ENCODE measurements around the gene GALNS. TPM values are rescaled to one million over a fixed set of nuclear protein-coding genes. Genes with fewer than 3 reads are reported as not detected.
"Not testable (repeated sequence)": the region's sequence is repeated elsewhere in the genome, so short reads cannot be mapped to it uniquely, and the experiment has no call there.

Gene GALNS
- total RNA-seq, 2 donors from 2014 or later, result 17.1 to 19.0 TPM

GRCh38 chr16:88825146-88825545 lies 31.6 kb downstream of the GALNS start:
- ATAC-seq (no peak), DNase-seq (no peak)
- intact Hi-C loops (cut with DNase I), result no loop called here

DNA sequence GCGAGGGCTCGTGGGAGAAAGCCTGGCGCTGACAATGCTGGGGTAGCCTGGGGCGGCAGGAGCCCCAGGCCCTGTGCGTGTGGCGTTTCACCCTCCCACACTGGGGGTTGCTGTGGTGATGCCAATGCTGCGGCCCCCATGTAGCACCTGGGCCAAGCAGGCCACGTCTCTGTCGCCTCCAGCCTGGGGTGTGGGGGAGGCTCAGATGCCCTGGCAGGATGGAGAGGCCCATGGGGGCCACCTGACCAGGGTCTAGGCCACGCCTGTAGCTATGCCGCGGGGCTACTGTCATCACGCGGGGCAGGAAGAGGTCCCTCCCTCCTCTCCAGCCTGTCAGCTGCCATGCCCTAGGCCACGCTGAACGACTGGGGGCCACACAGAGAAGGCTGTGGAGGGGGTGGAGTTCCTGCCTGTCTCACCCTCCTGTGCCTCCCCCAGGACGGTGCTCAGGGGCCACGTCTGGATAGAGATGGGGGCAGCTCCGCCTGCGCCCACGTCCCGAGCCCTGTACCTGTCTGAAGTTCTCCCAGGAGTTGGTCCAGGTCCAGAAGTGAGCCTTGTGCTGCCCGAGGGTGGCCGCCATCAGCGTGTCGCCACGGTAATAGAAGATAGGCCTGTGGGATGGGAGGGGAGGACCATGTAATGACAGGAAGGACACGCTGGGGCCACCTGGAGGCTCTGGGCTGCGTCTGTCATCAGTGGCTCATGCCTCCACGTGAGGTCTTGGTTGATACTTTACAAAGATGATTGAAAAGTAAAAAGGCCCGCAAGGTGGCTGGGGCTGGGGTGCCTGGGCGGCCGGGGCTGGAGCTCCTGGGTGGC lies 32.3 kb downstream of the GALNS start:
- intact Hi-C loops (cut with DNase I), result no loop called here
- DNase-seq, result no peak
- no peak for ATAC-seq

- ATAC-seq; intact Hi-C loops (cut with DNase I); DNase-seq: not testable (repeated sequence)
These were observed 33.1 kb downstream of the GALNS start for GRCh38 chr16:88823646-88824045.

DNA sequence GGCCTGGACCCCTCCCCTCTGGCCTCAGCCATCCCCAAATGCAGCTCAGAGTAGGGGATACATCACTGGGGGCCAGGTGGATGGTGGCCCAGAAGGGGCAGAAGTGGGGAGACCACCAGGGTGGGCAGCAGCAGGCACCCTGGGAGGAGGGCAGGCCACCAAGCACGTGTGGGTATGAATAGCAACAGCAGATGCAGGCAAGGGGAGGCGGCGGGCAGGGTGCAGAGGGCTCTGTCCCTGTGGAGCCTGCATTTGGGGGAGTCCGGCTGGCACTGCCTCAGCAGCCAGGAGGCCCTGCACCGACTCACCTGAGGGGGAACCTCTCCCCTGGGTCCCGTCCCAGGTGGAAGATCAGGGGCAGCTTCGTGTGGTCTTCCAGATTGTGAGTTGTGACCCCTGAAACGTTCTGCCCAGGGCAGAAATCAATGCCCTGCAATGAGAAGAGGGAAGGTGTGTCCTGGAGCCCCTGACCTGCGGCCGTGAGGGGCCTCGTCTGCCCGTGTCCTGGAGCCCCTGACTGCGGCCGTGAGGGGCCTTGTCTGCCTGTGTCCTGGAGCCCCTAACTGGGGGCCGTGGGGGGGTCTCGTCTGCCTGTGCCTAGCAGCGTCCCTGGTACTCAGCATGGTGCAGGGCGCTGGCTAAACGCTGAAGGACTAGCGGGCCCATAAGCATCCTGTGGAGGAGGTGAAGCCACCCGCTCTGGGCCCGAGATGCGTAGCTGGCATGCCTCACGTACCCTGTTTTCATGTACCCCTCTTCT lies 34.3 kb downstream of the GALNS start:
- intact Hi-C loops (cut with DNase I), result no loop called here
- ATAC-seq (no peak), DNase-seq (no peak)

DNA sequence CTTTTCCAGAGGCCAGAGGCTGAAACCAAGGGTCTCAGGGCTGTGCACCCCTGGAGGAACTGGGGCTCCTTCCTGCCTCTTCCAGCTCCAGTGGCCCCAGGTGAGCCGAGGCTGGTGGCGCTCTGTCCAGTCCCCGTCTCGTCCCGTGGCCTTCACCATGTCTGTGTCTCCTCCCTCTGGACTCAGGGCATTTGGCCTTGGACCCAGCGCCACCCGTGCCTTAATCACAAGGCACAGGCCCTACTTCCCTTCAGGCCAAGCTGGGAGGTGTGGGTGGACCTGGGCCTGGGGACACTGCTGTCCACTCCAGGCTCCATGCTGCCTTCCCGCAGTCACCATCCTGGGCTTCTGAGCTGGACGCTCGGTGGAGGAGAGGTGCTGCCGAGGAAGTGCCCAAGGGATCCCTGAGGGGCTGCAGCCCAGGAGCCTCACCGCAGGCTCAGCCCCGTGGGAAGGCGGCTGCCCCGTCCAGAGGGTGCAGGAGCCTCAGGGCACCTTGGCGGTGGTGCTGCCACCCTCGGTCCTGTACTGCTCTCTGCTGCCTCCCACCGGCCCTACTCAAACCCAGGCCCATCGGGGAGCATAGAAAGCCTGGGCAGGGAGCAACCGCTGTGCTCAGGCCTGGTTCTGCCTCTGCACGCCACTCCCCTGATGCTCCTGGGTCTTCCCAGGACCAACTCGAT lies 35.4 kb downstream of the GALNS start:
- no peak for ATAC-seq
- no peak for DNase-seq
- intact Hi-C loops (cut with DNase I), result no loop called here

DNA sequence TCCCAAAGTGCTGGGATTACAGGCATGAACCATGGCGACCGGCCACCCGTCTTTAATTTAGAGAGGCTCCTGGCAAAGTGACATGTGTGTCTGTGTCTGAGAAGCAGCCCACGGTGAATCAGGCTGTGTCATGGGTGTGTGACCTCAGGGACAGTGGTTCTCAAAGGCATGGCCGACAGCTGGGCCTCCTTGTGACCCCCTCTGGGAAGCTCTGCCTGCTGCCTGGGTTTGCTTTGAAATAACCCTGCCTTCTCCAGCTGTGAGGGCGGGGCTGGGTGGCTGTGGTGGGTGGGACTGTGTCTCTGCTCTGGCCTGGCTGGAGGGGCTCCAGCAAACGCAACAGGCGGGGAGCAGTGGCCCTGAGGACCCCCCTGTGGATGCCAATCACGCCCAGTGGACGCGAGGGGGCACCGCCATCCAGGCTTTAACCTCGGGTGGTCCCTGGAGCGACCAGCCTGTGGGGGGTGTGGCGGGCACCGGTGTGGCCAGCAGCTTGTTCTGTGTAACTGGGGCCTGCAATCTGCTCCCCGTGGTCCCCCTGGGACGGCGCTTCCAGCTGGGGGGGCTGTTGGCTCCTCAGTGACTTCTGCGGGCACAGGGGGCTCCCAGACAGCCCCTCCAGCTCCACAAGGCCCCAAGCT lies 36.2 kb downstream of the GALNS start:
- DNase-seq, result no peak
- no peak for ATAC-seq
- intact Hi-C loops (cut with DNase I), result no loop called here

DNA sequence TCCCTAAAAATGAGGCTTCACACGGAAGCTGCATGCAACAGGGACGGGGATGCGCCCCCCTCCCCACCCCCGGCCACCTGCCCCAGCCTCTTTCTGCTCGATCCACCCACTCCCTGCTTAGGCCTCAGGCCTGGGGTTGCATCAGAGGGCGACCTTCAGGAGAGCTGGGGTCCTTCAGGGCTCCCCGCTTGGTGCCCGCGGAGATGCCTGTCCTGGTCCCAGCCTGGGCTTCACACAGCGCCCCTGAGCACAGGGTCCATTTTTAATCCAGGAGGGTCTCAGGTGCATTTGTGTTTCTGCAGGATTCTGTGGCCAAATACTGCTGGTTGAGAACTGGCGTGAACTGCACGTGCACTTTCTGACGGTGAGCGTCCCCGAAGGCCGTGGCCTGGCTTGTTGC lies 37.6 kb downstream of the GALNS start:
- DNase-seq (no peak), ATAC-seq (no peak)
- intact Hi-C loops (cut with DNase I), result loop anchor here (10.0 kb wide), 2 partner anchors 346 to 396 kb away; partner anchors contain the start of gene ZNF778 (in 1 of the 2)

DNA sequence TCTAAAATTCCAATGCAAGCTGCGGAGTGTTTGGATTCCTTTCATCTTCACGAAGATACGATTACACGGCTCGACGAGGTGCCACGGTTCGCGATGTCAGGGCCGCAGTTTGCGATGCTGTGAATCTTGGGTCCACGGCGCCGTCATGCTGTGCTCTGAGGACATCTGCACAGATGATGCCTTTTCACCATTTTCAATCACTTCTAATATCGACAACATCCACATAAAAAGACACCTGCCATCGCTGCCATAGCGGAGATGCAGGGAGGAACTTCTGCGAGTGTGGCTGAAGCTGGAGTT lies 38.2 kb downstream of the GALNS start:
- no peak for DNase-seq
- no peak for ATAC-seq
- intact Hi-C loops (cut with DNase I), result loop anchor here (10.0 kb wide), 2 partner anchors 346 to 396 kb away; partner anchors contain the start of gene ZNF778 (in 1 of the 2)

- intact Hi-C loops (cut with DNase I), result loop anchor here (2.0 to 10.0 kb wide), 3 partner anchors 347 to 397 kb away; partner anchors contain the start of gene ZNF778 (in 1 of the 2)
- no peak for ATAC-seq
- DNase-seq, result no peak
These were observed 38.8 kb downstream of the GALNS start for GRCh38 chr16:88817785-88818574.

- no peak for ATAC-seq
- intact Hi-C loops (cut with DNase I), result loop anchor here (2.0 to 10.0 kb wide), 3 partner anchors 348 to 398 kb away; partner anchors contain the start of gene ZNF778 (in 1 of the 2)
- DNase-seq, result no peak
These were observed 39.8 kb downstream of the GALNS start for GRCh38 chr16:88816736-88817535.

DNA sequence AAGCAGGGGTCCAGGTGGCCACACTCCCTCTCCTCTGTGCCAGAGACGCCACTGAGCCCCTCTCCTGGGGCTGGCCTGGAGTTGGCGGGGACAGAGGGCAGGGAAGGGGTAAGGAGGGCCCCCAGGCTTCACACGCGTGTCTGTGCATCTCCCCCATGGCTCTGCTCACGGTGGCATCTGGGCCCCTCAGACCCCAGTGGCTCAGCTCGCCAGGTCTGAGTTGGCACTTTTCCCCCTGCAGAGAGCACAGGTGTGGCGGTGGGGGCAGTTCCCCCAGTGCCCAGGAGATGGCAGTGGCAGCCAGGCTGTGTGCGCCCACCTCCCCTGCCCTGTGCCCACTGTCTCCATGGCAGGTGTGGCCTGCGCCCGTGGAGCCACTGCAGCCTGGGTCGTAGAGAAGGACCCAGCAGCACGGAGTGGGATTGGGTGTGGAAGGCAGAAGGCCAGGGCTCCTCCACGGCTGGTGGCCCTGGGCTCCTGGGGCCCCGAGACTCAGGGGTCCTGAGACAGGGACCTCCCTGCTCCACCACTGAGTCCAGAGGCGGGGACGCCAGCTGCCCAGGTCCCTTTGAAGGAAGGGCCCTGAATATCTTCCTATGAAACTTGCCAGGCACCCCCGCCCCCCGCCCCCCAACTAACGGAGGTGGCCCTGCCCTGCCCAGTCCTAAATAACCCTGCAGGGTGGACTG lies 40.7 kb downstream of the GALNS start:
- DNase-seq (peak; percentile 45), ATAC-seq (no peak)
- intact Hi-C loops (cut with DNase I), result loop anchor here (2.0 to 10.0 kb wide), 3 partner anchors 349 to 399 kb away; partner anchors contain the start of gene ZNF778 (in 1 of the 2)

DNA sequence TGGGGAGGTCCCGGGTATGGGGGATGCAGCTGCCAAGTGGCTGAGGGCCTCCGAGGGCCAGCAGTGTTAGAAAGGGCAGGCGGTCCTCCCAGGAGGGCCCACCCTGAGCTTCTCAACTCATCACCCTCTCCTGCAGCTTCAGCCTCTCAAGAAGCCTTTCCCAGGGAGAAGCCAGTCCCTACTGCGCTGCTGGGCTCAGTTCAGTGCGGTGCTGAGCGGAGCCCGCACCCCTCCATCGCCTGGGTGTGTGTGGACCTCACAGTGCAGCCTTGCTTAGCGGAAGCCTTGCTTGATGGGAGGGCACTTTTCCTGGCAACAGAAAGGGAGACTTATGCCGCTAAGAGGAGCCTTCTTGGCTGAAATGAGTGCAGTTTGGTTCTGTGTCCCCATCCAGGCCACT lies 41.5 kb downstream of the GALNS start:
- intact Hi-C loops (cut with DNase I), result loop anchor here (10.0 kb wide), 2 partner anchors 350 to 400 kb away; partner anchors contain the start of gene ZNF778 (in 1 of the 2)
- DNase-seq, result no peak
- no peak for ATAC-seq

- no peak for DNase-seq
- ATAC-seq, result no peak
- intact Hi-C loops (cut with DNase I), result loop anchor here (10.0 kb wide), 2 partner anchors 351 to 401 kb away; partner anchors contain the start of gene ZNF778 (in 1 of the 2)
These were observed 42.6 kb downstream of the GALNS start for GRCh38 chr16:88814144-88814502.

DNA sequence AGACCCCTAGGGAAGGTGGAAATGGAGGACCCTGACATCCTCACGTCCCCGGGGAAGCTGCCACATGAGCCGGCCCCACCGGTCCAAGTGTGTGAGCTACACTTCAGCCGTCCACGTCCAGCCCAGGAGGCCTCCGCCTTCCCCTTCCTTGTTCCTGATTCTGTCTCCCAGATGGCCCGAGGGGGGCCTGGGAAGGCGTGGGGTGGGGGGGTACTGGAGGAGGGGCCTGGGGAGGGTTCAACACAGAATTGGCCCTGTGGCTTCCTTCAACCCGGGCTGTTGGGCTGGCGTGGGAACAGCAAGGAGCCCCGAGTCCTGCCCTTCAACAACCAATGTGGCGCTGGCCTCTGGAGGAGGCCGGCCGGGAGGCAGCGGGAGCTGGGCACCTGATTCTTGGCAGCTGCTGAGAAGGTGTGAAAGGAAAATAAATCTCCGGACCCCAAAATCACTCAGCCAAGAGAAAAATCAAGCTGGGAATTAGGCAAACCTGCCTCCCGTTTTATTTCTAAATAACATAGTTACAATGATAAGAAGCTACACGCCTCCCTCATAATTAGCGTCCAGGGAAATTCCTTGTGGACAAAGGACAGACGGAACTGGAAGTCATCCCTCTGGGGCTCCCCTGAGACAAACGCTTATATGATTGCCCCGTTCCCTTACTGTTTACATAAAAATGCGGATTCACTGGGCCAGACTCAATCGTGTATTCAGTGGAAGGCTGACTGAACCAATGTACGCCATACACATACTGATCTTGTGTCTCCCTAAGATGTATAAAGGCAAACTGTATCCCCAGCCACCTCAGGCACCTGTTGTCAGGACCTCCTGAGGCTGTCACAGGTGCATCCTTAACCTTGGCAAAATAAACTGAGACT lies 43.2 kb downstream of the GALNS start:
- ATAC-seq (no peak), DNase-seq (no peak)
- intact Hi-C loops (cut with DNase I), result loop anchor here (10.0 kb wide), 2 partner anchors 351 to 401 kb away; partner anchors contain the start of gene ZNF778 (in 1 of the 2)

DNA sequence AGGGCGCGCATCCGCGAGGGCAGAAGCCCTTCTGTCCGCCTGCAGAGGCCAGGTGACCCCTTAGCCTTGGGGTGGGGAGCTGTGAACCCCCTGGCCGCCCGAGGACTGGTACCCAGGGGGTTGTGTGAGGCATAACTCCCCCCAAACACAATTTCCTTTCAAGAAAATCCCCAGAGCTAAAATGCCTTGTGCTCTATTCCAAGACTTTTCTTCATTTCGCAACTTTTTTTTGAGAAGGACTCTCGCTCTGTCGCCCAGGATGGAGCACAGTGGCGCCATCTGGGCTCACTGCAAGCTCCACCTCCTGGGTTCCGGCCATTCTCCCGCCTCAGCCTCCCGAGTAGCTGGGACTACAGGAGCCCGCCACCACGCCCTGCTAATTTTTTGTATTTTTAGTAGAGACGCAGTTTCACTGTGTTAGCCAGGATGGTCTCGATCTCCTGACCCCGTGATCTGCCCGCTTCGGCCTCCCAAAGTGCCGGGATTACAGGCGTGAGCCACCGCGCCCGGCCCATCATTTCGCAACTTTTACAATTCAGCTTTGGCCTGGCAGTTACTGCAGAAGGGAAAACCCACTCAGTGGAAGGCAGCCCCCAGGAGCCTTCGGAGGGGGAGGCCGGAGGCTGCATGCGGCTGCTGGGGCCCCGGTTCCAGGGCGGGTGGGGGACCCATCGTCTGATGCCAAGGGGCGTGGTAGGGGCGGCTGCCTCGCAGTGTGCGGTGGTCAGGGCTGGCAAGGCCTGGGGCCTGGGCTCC lies 44.1 kb downstream of the GALNS start:
- DNase-seq (peak; percentile 77), ATAC-seq (peak; percentile 2 to 3)
- intact Hi-C loops (cut with DNase I), result loop anchor here (10.0 kb wide), 2 partner anchors 352 to 402 kb away; partner anchors contain the start of gene ZNF778 (in 1 of the 2)

All from left cardiac atrium (tissue), 4 donors.